HPDE6-E6E7 (cell line): Measurements from ENCODE around the gene GNAQ.
A peak's percentile ranks its signal among the peaks of the same experiment; 100 is the strongest.

ENCODE experiments used
- DNase-seq: peaks from one replicate; pipeline ENCODE4 v3.0.0; 2011; ENCODE audit warnings: missing footprints; ENCODE audit errors: extremely low spot score

GNAQ gene

DNA sequence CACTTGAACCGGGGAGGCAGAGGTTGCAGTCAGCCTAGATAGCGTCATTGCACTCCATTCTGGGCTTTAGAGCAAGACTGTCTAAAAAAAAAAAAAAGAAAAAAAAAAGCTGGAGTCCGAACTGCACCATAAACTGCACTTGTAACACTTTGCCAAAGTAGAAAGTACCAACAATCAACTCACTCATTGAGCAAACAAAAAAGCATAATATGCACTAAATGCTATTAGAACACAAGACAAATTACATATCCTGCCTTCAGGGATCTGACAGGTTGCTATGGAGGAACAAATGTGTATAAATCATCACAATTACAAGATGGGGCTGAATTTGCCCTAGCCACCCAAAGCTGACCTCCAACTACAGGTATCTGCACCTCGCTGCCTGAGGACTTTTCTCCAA lies 27.9 kb downstream of the GNAQ start:
- DNase-seq: no peak

DNA sequence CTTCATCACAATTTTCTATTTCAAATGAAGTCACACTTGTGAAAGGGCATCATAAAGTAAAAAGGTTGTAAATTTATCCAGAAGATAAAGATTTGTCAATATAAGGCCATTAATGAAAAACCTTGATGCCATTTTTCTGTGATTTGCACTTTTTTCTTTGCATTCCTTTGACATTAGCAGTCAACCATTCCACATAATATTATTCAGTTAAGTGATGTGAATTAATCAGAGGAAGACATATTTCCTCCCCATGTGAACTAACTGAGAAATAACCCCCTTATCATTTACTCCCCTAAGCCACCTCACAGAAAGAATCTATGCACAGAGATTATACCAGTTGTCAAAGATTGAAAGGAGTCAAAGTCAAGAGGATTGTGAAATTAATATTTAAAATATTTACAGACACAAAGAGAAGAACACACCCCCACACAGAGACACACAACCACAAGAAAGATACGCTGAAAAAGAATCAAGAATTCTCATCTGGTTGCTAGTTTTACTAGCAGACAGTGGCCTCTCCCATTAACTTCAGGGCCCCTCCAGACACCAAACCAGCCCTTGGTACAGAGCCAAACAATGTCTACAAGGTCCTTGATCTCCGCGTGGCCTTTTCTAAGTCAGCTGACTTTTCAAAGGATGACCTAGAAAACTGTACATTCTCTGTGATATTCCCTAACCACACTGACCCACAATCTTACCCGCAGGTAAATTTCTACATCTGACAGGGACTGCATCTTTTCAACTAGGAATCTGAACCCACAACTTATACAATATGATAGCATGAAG lies 29.5 kb downstream of the GNAQ start:
- DNase-seq: no peak

DNA sequence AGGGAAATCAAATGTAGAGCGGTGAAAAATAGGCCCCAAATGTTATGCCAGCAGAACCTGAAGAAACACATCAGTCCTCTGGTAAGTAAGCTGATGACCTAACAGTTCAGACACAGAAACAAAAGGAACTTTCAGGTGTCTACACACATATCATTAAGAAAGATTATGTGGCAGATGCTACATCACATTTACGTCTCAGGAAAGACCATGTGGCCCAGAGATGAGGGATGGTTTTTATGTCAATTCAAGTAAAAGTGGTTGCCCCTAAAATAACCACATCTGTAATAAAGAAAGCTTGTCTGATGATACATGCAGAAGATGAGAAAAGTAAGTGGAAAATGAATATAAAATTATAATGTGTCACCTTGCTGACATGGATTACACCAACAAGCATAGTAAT lies 31.4 kb downstream of the GNAQ start:
- DNase-seq: no peak

DNA sequence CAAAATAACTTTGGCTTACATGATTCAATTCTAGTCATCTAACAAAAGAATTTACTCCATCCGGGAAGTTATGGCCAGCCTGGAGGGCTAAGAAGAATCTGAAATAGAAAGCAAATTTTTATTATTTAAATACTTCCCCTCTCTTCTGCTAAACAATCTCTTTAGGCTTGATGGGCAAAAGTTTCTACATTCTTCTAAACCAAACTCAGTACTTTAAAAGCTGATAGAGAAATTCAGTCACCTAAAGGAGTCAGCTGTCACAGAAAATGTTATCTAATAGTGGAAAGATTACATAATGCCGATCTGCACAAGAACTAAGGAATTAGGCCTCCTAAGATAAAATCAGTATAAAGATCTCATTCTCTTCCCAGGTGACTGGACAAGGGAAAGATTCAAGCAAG lies 32.4 kb downstream of the GNAQ start:
- DNase-seq: no peak

DNA sequence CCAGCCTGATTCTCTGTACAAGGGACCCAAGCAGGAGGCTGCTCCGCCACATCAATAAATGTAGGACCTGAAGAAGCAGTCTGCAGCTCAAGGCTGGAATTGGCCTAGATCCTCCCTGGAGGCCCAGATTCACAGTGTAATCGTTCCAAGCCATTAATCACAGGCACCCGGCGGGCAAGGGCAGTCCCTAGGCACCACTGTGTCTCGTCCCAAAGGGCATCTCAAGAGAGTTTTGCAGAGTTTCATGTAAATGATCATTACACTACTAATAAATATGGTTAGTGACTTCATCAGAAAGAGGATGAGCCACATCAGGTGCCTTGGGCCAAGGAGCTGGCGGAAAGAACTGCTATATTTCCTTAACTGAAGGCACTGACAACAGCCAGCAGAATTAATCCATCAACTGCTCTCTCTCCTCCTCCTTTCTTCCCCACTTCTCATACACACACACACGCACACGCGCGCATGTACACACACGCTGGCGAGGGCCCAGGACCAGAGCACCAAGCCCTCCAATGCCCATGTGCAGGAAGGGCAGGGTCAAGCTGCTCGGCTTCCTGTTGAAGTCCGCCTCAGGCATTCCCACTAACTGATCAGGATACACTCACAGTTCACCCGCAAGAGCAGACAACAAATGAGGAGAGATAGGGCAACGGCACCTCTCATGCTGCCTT lies 33.9 kb downstream of the GNAQ start:
- DNase-seq: no peak

DNA sequence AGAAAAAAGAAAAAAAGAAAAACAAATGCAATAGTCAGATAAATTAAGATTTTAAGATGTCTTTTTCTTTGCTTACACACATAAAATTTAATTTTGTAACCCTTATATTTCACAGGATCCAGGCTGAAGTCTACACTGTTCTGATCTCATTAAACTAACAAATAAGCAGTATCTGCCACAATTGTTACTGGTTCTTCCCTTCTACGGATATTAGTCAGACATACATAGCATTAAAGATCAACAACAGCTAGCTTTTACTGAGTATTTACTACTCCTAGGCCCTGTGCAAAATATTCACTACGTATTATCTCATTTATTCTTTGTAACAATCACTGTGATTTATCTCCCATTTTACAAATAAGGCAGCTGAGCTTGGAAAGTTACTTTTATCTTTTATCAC lies 34.9 kb downstream of the GNAQ start:
- DNase-seq: no peak

DNA sequence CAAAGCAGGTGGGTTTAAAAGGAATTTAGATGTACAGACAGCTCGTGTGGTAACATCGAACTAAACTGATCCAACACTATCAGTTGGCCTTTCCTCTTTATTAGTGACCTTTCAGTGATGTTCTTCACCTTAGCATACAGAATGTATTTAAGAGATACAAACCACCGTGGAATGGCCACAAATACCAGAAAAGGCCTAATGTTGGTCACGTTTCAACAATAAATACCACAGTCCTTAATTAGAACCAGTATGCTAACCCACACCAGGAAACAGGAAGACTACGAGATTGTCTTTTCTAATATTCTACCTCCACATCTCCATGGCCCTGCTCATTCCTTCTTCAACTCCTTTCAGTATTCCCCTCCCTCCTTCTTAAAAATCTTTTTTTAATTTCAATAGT lies 40.4 kb downstream of the GNAQ start:
- no peak for DNase-seq

DNA sequence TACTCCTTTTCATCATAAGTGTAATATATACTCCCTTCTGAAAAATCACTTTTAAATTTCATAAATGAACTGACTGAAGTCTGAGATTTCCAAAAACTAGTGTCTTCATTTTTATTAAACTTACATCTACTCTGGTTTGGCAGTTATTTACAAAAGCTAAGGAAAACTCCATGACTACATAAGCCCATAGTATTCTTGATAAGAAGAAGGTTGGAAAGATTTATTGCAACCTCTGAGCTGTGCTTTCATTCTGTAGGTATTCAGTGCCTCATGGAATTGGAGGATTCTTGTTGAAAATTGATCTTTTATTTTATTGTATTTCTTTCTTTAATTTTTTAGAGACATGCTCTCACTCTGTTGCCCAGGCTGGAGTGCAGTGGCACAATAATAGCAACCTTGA lies 41.7 kb downstream of the GNAQ start:
- DNase-seq: no peak

DNA sequence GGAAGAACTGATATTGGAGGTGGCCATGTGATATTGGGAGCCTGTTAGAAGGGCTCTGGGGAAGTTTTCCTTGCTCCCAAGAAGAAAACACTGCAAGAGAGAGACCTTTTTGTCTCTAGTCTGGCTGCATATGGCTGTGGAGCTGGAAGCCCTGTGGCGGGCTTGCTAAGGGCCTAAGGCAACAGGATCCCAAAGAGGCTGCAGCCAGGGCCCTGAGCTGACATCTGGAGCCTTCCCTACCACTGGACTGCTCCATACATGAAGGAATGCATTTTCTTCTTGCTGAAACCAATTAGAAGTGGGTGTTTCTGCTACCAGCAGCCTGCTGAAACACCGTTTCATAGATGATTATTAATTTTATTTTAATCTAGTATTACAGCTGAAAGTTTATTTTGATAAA lies 42.2 kb downstream of the GNAQ start:
- no peak for DNase-seq

DNA sequence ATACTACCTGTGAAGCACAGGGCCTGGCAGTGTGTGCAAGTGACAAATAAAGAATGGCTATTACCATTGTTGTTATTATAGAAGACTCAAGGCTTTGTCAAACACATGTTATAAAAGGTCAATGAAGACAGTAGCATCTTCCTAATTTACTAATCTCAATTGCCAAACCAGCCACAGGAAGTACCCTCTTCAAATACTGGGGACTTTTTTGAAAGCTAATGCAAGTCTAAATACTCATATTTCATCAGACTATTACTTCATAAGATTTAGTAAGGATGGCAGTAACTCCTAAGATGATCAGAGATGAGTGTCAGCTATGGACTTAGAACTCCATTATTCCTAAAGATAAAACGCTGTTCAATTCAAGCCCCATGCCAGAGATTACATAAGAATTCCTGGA lies 43.0 kb downstream of the GNAQ start:
- DNase-seq: no peak

DNA sequence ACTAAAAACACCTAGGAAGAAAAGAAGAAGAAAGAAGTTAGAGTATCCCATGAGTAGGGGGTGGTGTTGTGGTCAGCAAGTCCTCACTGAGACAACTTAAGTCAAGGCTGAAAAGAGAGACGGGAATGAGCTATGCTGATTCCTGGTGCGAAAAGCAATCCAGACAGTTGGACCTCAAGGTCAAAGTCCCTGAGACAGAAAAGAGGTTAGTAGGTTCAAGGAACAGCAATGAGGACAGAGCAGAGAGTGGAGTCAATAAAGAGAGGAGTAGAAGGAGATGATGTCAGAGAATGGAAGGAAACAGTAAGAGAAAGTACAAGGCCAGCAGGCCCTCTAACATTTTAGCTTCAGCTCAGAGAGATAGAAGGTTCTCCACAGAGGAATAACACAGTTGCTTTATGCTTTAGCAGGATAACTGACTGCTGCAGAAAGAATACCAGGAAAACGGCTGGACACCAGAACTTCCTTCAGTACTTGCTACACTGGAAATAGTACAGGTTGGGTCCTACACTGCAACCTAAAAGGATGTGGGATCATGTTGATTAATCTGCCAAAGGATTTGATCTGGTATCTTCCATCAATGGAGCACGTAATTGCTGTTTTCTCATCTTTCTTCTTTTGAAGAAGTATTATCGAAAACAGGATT lies 43.6 kb downstream of the GNAQ start:
- DNase-seq: no peak

DNA sequence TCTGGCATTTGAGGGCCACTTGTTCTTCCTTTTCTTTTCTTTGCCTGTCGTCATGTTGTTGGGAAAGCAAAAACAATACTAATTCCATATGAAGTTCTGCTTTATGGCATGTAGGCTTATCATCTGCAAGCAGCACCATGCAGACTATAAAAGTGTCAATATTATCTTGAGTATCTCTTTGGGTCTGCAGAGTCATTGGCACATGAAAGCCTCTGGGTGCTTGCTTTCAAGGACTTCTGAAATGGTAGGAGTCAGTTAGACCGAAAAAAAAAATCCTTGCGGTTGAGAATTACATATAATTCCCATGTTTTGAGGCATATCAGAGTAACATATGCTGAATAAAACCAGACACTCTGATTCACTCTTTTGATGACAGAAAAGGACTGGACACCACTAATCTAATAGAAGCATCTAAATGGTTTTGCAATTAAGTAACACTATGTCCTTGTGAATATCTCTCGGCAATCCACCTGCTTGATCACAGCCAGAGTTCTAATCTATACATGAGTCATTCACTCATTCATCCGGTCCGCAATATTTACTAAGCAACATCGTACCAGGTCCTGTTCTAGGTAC lies 44.4 kb downstream of the GNAQ start:
- no peak for DNase-seq

DNA sequence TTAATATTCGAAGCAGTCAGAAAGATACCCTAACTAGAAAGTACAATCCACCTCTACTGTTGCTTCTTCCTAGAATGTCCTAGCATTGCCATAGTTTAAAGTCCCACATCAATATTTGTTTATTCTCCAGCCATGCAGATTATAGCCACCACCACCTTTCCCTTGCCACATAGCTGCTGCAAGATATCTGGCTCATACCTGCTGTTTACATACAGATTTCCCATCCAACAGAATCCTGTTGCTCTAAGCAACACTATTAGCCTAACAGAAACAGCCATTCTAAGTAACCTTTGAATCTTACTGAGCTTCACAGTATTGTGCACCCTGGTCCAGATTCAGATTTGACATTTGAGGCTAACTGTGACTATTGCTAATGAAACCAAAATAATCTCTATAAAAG lies 45.6 kb downstream of the GNAQ start:
- no peak for DNase-seq

DNA sequence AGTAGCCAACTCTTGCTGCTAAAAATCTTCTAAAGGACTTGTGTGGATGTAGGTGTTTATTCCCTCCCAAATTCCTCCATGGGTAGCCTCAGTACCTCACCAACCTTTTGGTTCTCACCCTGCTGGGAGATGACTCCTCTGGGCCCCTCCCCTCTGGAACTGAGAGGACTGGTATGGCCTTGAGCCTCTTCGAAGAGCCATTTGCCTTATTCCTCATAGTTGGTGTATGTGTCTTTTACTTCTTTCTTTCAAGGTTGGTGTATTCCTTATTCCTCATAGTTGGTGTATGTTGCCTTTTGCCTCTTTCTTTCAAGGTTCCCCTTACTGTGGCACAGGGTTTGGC lies 48.3 kb downstream of the GNAQ start:
- DNase-seq: no peak

DNA sequence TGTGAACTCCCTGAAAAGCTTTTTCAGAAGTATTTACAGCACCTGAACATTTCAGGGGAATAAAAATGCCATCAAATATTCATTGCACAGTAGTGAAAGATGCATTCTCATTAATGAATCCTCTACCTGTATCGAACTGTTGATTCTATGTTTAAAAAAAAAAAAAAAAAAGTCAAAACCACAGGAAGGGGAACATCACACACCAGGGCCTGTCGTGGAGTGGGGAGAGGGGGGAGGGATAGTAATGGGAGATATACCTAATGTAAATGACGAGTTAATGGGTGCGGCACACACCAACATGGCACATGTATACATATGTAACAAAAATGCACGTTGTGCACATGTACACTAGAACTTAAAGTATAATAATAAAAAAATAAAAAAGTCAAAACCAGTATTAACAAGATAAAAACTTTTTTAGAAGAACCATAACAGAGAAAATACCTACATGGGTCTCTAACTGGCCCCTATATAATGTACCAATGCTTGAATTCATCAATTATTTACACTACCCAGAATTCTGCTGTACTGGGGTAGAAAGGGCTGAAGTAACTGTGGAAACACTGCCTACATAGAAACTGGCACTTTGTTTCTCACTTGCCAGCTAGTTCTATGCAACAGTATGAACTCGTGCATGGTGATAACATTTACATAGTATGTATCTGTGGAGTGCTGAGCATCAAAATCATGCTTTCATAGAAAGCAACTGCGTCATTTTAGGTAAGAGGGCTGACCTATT lies 48.9 kb downstream of the GNAQ start:
- no peak for DNase-seq

DNA sequence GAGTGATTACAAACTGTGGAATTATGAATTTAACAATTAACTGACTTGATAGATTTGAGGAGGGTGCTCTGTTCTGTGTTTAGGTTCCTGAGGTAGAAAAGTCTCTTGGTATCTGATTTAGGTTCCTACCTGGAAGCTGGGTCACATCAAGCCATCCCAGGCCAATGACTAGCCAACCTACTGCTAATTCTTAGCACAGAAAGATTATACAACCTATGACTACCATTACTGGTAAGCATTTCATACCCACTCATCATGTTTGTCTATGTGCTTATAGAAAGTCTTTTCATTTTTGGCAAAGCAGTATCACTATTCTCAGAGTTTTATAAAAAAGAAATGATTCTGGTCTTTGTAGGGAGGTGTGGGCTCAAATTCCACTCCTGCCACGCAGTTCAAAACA lies 49.7 kb downstream of the GNAQ start:
- DNase-seq: no peak

DNA sequence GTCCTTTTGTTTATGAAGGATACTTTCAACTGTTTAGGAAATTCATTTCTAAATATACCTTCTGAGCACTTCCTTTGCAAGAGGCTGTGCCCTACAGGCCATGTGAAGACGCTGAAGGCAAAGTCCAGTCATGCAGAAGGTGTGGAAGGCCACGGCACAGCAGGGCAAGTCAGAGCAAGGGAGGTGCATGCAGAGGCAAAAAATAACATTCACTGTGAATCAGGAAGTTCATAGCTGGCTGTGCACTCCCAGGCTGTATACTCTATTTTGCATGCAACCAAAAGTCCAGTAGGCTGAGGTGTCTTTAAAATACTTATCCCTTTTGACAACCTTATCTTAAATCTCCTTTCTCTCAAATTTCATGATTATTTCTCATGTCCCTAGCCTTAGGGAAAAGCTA lies 50.3 kb downstream of the GNAQ start:
- peak; percentile 71 for DNase-seq

DNA sequence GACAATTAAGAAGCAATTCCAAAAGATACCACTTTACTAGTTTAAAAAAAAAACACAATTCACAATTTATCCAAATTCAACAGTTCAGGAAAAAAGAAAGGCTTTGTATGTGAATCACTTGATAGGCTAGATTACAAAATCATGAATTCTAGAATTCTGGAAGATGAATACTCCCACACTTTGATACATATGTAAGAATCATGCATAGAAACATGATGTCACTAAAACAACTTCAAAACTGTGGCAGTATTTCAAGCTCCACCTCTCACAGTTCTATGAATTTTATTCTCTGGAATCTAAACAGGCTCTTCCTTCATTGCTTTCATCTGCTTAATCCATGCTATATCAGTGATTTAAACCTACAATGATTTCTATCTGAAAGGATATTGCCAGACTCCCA lies 51.0 kb downstream of the GNAQ start:
- no peak for DNase-seq

DNA sequence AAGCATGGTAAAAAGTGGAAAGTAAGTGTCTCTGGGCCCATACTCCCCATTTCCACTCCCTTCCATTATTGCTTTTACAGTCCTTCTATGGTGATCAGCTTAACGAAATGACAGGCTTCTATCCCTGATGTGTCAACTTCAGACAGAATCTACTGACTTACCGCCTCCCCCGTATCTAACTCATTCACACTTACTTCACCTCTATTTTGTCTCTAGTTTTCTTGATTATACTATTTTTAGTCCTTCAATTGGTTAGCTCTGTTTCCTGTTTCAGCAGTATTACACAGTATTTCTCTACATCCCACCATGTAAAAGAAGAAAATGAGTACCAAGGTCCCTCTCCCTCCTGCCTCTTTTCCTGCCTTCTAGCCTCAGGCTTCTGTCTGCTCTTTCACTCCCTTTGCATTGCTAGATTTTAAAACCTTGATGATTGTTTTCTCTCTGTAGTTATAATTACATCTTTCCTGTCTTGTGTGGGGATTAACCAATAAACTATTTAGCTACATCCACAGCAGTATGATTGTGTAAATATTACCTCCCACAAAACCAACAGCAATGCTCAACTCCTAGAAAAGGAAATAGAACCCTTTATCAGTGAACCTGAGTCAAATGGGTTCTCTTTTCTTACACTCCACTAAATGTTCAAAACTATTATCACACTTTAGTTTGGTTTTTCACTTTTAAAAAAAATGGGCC lies 53.4 kb downstream of the GNAQ start:
- DNase-seq: no peak

DNA sequence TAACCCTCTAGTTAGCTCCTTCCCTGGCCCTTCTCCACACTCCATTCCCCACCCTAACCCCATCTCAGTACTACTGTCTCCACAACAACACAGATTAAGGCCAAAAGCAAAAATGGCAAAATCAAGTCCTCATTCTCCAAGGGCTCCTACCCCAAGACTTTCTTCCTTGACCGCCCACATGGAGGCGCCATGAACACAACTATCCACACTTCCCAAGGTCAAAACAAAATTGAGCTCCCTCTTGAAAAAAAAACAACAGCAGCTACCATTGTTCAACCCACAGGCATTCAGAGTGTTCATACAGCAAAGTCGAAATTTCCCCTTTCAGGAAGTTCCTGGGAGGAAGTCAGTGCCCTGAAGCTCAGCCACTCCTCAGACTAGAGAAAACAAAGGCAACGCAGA lies 54.4 kb downstream of the GNAQ start:
- peak; percentile 58 for DNase-seq

DNA sequence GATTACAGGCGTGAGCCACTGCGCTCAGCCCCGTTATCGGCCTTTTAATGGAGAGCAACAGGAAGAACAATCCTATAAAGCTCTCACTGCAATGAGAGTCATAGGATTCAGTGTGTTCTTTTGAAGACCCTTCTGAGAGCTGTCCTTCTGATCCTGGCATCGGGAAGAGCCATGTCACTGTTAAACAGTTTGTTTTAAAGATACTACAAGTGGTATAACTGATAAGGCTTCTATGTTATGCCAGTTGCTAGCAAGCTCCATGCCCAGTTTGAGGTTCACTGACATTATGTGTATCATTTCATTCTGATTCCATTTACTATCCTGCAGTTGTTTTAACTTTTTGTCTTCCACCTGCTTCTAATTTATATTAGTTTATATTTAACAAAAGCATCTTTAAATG lies 55.8 kb downstream of the GNAQ start:
- DNase-seq: no peak

DNA sequence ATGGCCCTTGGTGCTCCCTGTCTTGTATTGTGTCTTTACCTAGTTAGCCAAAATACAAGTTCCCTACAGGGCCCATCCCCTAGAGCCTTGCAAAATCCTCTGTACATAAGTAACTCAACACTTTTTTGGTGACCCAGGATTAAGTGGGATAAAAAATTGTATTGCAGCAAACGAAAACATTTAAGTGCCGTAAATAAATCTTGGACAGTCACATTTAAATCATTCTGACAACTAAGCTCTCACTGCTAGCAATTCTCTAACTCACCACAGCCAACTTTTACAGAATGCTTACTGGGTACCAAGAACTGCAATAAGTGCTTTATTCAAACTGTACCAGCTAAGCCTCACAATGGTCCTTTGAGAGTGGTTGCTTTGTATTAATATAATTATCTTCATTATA lies 56.6 kb downstream of the GNAQ start:
- DNase-seq: no peak
